Ascending aorta (tissue), 2 donors: ENCODE results near the gene SSBP2. TPM values are rescaled to one million over a fixed set of nuclear protein-coding genes. Genes with fewer than 3 reads are reported as not detected.
A peak's percentile ranks its signal among the peaks of the same experiment; 100 is the strongest.

ENCODE experiments used
- DNase-seq, 2 donors: peaks; one replicate each; pipeline ENCODE4 v3.0.0-alpha.2; 2019; ENCODE audit warnings: low spot score in 2 of 2
- H3K27ac ChIP-seq, 2 donors: fragments of 200-600 bp; sonication (generic); one replicate each; pipeline ENCODE4 v1.5.1; 2016 to 2017; ENCODE audit warnings: mild to moderate bottlenecking in 1 of 2
- H3K27me3 ChIP-seq: fragments of 200-600 bp; sonication (generic); one replicate; pipeline ENCODE4 v1.5.1; 2017
- H3K36me3 ChIP-seq, 2 donors: fragments of 200-600 bp; sonication (generic); one replicate each; pipeline ENCODE4 v1.5.1; 2016
- H3K4me1 ChIP-seq, 2 donors: fragments of 200-600 bp; sonication (generic); one replicate each; pipeline ENCODE4 v1.5.1; 2016 to 2017; ENCODE audit warnings: mild to moderate bottlenecking in 1 of 2
- H3K4me3 ChIP-seq, 2 donors: fragments of 200-600 bp; sonication (generic); one replicate each; pipeline ENCODE4 v1.5.1; 2016 to 2017; ENCODE audit warnings: mild to moderate bottlenecking in 1 of 2
- H3K9me3 ChIP-seq, 2 donors: fragments of 200-600 bp; sonication (generic); one replicate each; pipeline ENCODE4 v1.5.1; 2016
- intact Hi-C: fragments of 100-400 bp; cut with DNase I; formaldehyde crosslinking; loops from one replicate; pipeline ENCODE4 v1.15.1; 2023
- total RNA-seq: library from RNA; depleted of rRNA; stranded (reverse); fragments of >200 nt; gene quantifications from one replicate; pipeline ENCODE4 v1.1.0, GENCODE V29; 2016
- TF ChIP-seq, protein P1 (sequence below), 3 experiments: fragments of 200-600 bp in 2 of 3; fragments of 450-650 bp in 1 of 3; sonication (generic) in 2 of 3; IDR thresholded peaks; one replicate each; pipeline ENCODE4 v1.5.1; 2016 to 2019; ENCODE audit warnings: antibody characterized with exemption in 3 of 3, mild to moderate bottlenecking in 1 of 3, moderate library complexity in 1 of 3

SSBP2 gene
- total RNA-seq, 1 donor from 2014 or later = 22.4 TPM

DNA sequence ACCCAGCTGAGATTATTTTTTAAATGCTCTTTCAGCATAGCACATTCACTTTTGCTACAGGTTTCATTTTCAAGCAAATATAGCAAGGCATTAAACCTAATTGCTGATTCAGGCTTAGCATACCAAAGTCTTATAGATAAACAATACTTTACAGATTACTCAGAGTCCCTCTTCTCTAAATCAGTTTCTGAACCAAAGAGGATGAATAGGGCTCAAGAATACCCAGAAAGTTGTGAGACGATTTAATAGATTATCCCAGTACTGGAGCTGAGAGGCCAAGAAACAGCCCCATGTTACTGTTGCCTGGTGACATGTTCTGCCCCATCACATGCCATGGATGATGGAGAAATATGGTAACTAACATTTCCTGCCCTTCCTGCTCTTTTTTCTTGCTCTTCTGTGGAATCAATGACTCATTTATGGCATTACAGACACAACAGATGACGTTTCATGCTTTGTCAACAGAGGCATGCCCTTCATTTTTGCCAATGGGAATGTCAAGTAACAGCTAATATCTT lies 18.1 kb upstream of the SSBP2 start:
- Histone ChIP-seq H3K27ac (peak overlapping the region in 1 of 2 donors; percentile 45), H3K4me3 (no peak overlapping the region), H3K9me3 (no peaks in the 10 kb centered on the region), H3K36me3 (no peaks in the 10 kb centered on the region), H3K4me1 (peaks cover 9% of the 10 kb centered on the region in 2 donors), H3K27me3 (no peaks in the 10 kb centered on the region)
- TF ChIP-seq, protein P1, sequence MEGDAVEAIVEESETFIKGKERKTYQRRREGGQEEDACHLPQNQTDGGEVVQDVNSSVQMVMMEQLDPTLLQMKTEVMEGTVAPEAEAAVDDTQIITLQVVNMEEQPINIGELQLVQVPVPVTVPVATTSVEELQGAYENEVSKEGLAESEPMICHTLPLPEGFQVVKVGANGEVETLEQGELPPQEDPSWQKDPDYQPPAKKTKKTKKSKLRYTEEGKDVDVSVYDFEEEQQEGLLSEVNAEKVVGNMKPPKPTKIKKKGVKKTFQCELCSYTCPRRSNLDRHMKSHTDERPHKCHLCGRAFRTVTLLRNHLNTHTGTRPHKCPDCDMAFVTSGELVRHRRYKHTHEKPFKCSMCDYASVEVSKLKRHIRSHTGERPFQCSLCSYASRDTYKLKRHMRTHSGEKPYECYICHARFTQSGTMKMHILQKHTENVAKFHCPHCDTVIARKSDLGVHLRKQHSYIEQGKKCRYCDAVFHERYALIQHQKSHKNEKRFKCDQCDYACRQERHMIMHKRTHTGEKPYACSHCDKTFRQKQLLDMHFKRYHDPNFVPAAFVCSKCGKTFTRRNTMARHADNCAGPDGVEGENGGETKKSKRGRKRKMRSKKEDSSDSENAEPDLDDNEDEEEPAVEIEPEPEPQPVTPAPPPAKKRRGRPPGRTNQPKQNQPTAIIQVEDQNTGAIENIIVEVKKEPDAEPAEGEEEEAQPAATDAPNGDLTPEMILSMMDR (IDR thresholded peaks at IDR 0.05) = no peak
- intact Hi-C loops = no loop called here
- no peak for DNase-seq

DNA sequence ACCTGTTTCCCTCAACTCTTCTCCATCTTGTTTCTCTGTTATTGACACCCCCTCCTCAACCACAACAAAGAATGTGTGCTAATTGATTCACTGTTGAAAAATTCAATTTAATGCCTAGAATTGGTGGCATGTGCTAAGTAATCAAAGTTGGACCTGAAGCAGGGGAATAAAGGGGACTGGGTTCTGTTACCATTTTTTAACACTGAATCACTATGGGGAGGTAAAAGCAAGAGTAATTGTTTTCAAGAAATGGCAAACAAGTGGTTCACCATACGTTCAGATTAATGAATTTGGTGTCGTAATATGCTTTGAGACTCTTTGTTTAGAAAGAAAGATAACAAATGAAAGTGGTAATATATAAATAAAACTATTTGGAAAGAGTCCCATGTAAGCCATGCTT lies 17.0 kb upstream of the SSBP2 start:
- Histone ChIP-seq H3K4me1 (peaks cover 3 to 4% of the 10 kb centered on the region in 2 donors), H3K27me3 (no peaks in the 10 kb centered on the region), H3K9me3 (no peaks in the 10 kb centered on the region), H3K27ac (no peak overlapping the region), H3K36me3 (no peaks in the 10 kb centered on the region), H3K4me3 (no peak overlapping the region)
- no peak for DNase-seq
- TF ChIP-seq, protein P1 (IDR thresholded peaks at IDR 0.05) = no peak
- intact Hi-C loops = no loop called here

DNA sequence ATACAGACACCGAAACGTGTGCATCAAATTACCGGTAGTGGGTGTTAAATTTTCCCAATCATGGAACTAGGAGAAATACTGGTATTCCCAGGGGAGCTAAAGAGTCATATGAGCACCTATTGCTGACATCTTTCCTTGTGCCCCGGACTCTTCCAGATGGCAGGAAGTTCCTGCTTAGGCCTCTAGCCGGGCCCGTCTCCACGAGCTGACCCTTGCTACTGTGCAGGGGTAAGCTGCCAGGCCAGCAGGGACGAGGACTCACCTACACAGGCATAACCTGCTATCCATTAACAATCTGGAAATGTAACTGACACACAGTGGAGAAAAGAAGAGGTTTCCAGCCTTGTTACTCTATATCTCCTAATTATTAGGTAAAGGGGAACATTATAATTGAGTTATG lies 16.2 kb upstream of the SSBP2 start:
- Histone ChIP-seq H3K27me3 (no peaks in the 10 kb centered on the region), H3K4me3 (no peak overlapping the region), H3K9me3 (no peaks in the 10 kb centered on the region), H3K4me1 (no peaks in the 10 kb centered on the region), H3K27ac (no peak overlapping the region), H3K36me3 (no peaks in the 10 kb centered on the region)
- TF ChIP-seq, protein P1 (IDR thresholded peaks at IDR 0.05) = no peak
- intact Hi-C loops = no loop called here
- no peak for DNase-seq

DNA sequence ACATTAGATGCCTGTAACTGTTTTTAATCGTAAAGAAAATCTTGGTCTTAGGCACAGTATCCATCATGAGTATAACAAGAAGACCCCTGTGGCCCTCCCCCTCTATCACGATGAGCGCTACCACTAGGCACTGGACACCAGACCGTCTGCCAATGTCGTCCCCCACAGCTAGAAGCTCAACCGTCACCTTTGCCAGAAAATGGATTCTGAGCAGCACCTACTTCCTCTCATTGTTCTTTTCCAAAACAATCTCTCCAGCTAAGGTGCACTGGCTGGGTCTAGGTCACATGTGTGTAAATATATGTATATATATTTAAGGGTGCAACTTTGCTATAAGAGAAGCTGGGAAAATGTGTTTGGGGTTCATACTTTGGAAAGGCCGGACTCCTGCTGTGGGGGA lies 15.7 kb upstream of the SSBP2 start:
- no peaks in the 10 kb centered on the region for H3K27me3 ChIP-seq
- intact Hi-C loops = no loop called here
- H3K4me1 ChIP-seq = no peaks in the 10 kb centered on the region
- TF ChIP-seq, protein P1 (IDR thresholded peaks at IDR 0.05) = no peak
- H3K4me3 ChIP-seq = no peak overlapping the region
- no peaks in the 10 kb centered on the region for H3K9me3 ChIP-seq
- DNase-seq = no peak
- H3K27ac ChIP-seq = no peak overlapping the region
- H3K36me3 ChIP-seq = no peaks in the 10 kb centered on the region

DNA sequence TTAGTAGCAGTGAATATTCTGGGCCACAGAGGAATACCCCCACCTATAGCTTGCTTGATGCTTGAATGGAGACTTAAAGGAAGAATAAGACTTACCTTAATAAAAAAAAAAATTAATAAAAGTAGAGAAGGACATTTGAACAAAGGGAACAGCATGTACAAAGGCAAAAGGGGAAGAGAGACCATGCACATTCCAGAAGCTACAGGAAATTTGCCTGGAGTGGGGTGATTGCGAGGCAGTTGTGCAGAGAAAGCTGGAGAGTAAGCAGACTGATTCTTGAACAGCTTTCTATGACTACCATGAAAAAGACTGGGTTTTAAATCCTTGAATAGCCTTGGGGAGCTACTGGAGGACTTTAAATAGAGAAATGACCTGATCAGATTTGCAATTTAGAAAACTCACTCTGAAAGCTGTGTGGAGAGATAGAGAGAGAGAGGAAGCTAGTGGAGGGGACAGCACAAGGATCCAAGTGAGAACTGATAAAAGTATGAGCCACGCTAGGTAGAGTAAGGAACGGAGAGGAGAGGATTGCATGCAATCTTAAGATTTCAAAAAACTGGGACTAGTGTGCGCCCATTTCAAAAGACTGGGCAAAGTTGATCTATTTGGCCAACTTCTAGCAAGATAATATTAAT lies 12.5 kb upstream of the SSBP2 start:
- H3K27ac ChIP-seq = no peak overlapping the region
- H3K4me1 ChIP-seq = no peaks in the 10 kb centered on the region
- no peak for DNase-seq
- no peaks in the 10 kb centered on the region for H3K27me3 ChIP-seq
- intact Hi-C loops = no loop called here
- H3K4me3 ChIP-seq = no peak overlapping the region
- H3K36me3 ChIP-seq = no peaks in the 10 kb centered on the region
- H3K9me3 ChIP-seq = no peaks in the 10 kb centered on the region
- TF ChIP-seq, protein P1 (IDR thresholded peaks at IDR 0.05) = no peak
